Measurements from ENCODE around the gene TMEM242.

DNA sequence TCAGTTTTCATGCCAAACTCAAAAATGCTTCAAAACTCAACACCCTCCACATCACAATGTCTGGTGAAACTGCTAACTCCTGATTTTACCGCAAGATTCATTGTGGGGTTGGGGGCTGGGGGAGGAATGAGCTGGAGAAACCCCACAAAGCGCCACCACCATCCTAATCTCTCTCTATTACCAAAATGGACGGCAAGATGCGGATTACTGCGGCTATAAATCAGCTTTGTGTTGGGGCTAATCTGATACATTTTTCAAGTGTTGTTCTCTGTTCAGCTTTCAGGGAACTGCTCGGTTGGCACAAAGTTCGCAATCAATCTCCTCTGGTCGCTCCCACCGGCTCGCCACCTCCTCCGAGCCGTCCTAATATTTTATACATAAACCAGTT is 83.7 kb downstream of the TMEM242 start:
- TF ChIP-seq POLR2A (IDR thresholded peaks at IDR 0.05) (no peak), POLR2AphosphoS5 (IDR thresholded peaks at IDR 0.05) (no peak)
- TF ChIP-seq, protein P1, sequence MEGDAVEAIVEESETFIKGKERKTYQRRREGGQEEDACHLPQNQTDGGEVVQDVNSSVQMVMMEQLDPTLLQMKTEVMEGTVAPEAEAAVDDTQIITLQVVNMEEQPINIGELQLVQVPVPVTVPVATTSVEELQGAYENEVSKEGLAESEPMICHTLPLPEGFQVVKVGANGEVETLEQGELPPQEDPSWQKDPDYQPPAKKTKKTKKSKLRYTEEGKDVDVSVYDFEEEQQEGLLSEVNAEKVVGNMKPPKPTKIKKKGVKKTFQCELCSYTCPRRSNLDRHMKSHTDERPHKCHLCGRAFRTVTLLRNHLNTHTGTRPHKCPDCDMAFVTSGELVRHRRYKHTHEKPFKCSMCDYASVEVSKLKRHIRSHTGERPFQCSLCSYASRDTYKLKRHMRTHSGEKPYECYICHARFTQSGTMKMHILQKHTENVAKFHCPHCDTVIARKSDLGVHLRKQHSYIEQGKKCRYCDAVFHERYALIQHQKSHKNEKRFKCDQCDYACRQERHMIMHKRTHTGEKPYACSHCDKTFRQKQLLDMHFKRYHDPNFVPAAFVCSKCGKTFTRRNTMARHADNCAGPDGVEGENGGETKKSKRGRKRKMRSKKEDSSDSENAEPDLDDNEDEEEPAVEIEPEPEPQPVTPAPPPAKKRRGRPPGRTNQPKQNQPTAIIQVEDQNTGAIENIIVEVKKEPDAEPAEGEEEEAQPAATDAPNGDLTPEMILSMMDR (IDR thresholded peaks at IDR 0.05 in 8 of 11, conservative IDR thresholded peaks at IDR 0.05 in 3 of 11) = no peak

Data from spleen (tissue), 7 donors.